ENCODE results near the gene SLC29A4. TPM values are rescaled to one million over a fixed set of nuclear protein-coding genes. Genes with fewer than 3 reads are reported as not detected.

Gene SLC29A4
- total RNA-seq, 2 experiments from 2014 or later: 0.06 to 0.67 TPM

GRCh38 chr7:5344342-5344741 lies 61.6 kb downstream of the SLC29A4 start:
- CTCF ChIA-PET (ENCODE audit: unreplicated experiment): no interaction called here
- H3K9me2 ChIP-seq (ENCODE audit: insufficient read depth, low read length): no peaks in the 10 kb centered on the region
- no peak overlapping the region for H3K4me2 ChIP-seq (ENCODE audit: low read length)
- intact Hi-C loops (cut with micrococcal nuclease; ENCODE audit: unreplicated experiment): no loop called here
- no peaks in the 10 kb centered on the region for H3K79me2 ChIP-seq (ENCODE audit: insufficient read depth, low read depth, low read length)
- no peaks in the 10 kb centered on the region for H4K20me1 ChIP-seq (ENCODE audit: insufficient read depth, low read length)
- H3K4me1 ChIP-seq (ENCODE audit: insufficient read depth, low read length, poor library complexity, severe bottlenecking): no peaks in the 10 kb centered on the region
- H3K27ac ChIP-seq (ENCODE audit: low read depth, low read length, poor library complexity, severe bottlenecking): no peak overlapping the region
- H2AFZ ChIP-seq (ENCODE audit: low read length): no peak overlapping the region
- BruUV-seq (replicated peaks): no TSS peak
- POLR2A ChIA-PET: no interaction called here
- no peak for DNase-seq (ENCODE audit: low spot score)
- TF ChIP-seq EZH2phosphoT487 (IDR thresholded peaks at IDR 0.05; ENCODE audit: borderline replicate concordance, low read depth, low read length) (no peak), CTCF (conservative IDR thresholded peaks at IDR 0.05; ENCODE audit: low read length) (no peak)
- H3K4me3 ChIP-seq (ENCODE audit: low read depth, low read length, poor library complexity, severe bottlenecking): no peak overlapping the region
- H3K9me3 ChIP-seq (ENCODE audit: low read length): no peaks in the 10 kb centered on the region
- H3K36me3 ChIP-seq (ENCODE audit: insufficient read depth, low read length): peaks cover 19% of the 10 kb centered on the region

GRCh38 chr7:5345171-5345570 lies 62.4 kb downstream of the SLC29A4 start:
- intact Hi-C loops (cut with micrococcal nuclease; ENCODE audit: unreplicated experiment): no loop called here
- H3K27ac ChIP-seq (ENCODE audit: low read depth, low read length, poor library complexity, severe bottlenecking): no peak overlapping the region
- H3K4me1 ChIP-seq (ENCODE audit: insufficient read depth, low read length, poor library complexity, severe bottlenecking): no peaks in the 10 kb centered on the region
- POLR2A ChIA-PET: no interaction called here
- TF ChIP-seq EZH2phosphoT487 (IDR thresholded peaks at IDR 0.05; ENCODE audit: borderline replicate concordance, low read depth, low read length) (no peak), CTCF (conservative IDR thresholded peaks at IDR 0.05; ENCODE audit: low read length) (no peak)
- H3K4me3 ChIP-seq (ENCODE audit: low read depth, low read length, poor library complexity, severe bottlenecking): no peak overlapping the region
- BruUV-seq (replicated peaks): no TSS peak
- no peak overlapping the region for H3K4me2 ChIP-seq (ENCODE audit: low read length)
- no peak for DNase-seq (ENCODE audit: low spot score)
- peaks cover 16% of the 10 kb centered on the region for H3K36me3 ChIP-seq (ENCODE audit: insufficient read depth, low read length)
- H2AFZ ChIP-seq (ENCODE audit: low read length): no peak overlapping the region
- H3K9me3 ChIP-seq (ENCODE audit: low read length): no peaks in the 10 kb centered on the region
- H4K20me1 ChIP-seq (ENCODE audit: insufficient read depth, low read length): no peaks in the 10 kb centered on the region
- no peaks in the 10 kb centered on the region for H3K79me2 ChIP-seq (ENCODE audit: insufficient read depth, low read depth, low read length)
- CTCF ChIA-PET (ENCODE audit: unreplicated experiment): no interaction called here
- H3K9me2 ChIP-seq (ENCODE audit: insufficient read depth, low read length): no peaks in the 10 kb centered on the region

- no peaks in the 10 kb centered on the region for H4K20me1 ChIP-seq (ENCODE audit: insufficient read depth, low read length)
- ChIA-PET CTCF (ENCODE audit: unreplicated experiment) (no interaction called here), POLR2A (no interaction called here)
- peaks cover 14% of the 10 kb centered on the region for H3K36me3 ChIP-seq (ENCODE audit: insufficient read depth, low read length)
- intact Hi-C loops (cut with micrococcal nuclease; ENCODE audit: unreplicated experiment): no loop called here
- H3K9me3 ChIP-seq (ENCODE audit: low read length): no peaks in the 10 kb centered on the region
- no peak for DNase-seq (ENCODE audit: low spot score)
- no peak overlapping the region for H2AFZ ChIP-seq (ENCODE audit: low read length)
- no peak overlapping the region for H3K4me2 ChIP-seq (ENCODE audit: low read length)
- no peak overlapping the region for H3K4me3 ChIP-seq (ENCODE audit: low read depth, low read length, poor library complexity, severe bottlenecking)
- no peaks in the 10 kb centered on the region for H3K79me2 ChIP-seq (ENCODE audit: insufficient read depth, low read depth, low read length)
- no peak overlapping the region for H3K27ac ChIP-seq (ENCODE audit: low read depth, low read length, poor library complexity, severe bottlenecking)
- no peak for TF ChIP-seq CTCF (conservative IDR thresholded peaks at IDR 0.05; ENCODE audit: low read length)
- no peaks in the 10 kb centered on the region for H3K9me2 ChIP-seq (ENCODE audit: insufficient read depth, low read length)
- H3K4me1 ChIP-seq (ENCODE audit: insufficient read depth, low read length, poor library complexity, severe bottlenecking): no peaks in the 10 kb centered on the region
- no TSS peak for BruUV-seq (replicated peaks)
These were observed 62.9 kb downstream of the SLC29A4 start for GRCh38 chr7:5345671-5346070.

Measured in OCI-LY7 (cell line).